Kidney glomerular epithelial cell (primary cell): ENCODE results near the gene TBL3.
A peak's percentile ranks its signal among the peaks of the same experiment; 100 is the strongest.

ENCODE experiments used
- DNase-seq: peaks from one replicate; lab custom pipeline; 2025; lab: John Stamatoyannopoulos, UW

The TBL3 gene

GRCh38 chr16:1982991-1983543 lies 11.2 kb downstream of the TBL3 start:
- DNase-seq: no peak

GRCh38 chr16:1983544-1984346 lies 11.9 kb downstream of the TBL3 start, which contains the start of gene GFER:
Gene GFER (plus strand): TSS chr16:1984193. CDS start chr16:1984219, 26 bp downstream.
- DNase-seq: peak; percentile 77

- no peak for DNase-seq
Observed at GRCh38 chr16:1984347-1985225, 12.7 kb downstream of the TBL3 start.

- no peak for DNase-seq
Observed at GRCh38 chr16:1985466-1986150, 13.8 kb downstream of the TBL3 start.

DNA sequence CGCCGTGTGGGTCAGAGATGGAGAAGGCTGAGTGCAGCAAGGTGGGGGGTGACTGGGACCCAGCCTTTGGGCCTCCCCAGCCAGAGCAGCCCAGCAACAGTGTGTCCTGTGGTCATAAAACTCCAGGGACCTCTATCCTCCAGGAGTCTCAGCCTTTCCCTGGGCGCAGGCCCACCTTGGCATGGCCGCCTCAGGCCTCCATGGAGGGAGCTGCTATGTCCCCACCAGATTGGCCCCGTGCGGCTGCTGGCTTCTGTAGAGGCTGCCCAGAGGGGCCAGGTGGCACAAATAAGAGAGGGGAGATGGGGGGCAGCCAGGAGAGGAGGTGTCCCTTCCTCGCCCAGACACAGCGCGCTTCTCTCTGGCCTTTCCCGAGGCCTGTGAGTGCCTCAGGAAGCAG lies 15.3 kb downstream of the TBL3 start:
- DNase-seq: no peak

- no peak for DNase-seq
Observed at GRCh38 chr16:1989209-1990100, 17.6 kb downstream of the TBL3 start, which contains the start of gene SYNGR3. Gene SYNGR3 (plus strand): TSS chr16:1989970. CDS start chr16:1990103, 133 bp downstream.

GRCh38 chr16:1990101-1990350 lies 18.2 kb downstream of the TBL3 start:
- DNase-seq: no peak

DNA sequence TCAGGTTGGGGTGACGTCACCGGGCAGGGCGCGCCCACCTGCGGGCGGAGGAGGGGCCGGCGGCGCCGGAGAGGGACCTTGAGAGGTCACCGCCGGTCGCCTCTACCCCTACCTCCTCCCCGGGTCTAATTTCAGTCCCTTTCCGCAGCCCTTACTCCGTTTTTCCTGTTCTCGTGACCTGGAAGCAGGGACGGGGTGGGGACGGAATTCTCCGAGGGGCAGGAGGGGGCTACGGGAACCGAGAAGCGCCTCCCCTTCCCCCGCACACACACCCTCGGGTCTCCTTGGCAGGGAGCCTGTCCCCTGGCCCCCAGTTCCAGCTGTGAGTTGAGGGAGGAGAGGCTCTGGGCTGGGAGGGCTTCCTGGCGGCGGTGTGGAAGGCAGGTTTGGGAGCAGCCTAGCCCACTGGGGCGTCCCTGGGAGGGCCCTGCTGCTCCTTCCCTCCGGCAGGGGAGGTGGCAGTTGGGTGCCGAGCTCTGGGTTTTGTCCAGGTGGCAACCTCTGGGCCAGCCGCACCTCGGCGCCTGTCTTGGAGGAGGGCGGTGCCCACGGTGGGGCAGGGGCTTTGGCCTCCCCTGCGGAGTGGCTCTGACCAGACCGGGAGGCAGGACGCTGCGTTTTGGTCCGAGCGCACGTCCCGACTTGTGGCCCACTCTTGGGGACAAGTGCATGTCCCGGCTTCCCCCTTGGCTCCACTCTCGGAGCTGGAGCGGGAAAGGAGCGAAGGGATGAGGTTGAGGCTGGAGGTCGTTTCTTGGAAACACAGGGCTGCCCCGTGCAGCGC lies 18.7 kb downstream of the TBL3 start:
- no peak for DNase-seq

DNA sequence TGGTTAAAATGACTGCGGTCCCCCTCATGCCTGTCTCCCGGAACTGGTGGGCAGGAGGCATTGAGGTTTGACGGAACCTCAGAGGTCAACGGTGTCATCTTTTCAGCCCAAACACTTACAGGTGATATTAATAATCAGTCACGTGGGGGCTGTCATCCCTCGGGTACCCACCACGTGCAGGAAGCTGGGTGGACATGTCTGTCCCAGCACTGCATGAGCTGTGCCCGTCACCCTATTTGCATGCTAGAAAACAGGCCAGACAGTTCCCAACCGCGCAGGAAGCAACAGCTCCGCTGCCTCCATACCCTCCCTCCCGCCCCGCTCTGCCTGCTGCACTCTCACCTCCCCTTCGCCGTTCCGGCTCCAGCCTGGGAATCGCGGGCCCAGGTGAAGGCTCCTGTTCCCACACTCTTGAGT lies 19.3 kb downstream of the TBL3 start:
- DNase-seq: no peak

DNA sequence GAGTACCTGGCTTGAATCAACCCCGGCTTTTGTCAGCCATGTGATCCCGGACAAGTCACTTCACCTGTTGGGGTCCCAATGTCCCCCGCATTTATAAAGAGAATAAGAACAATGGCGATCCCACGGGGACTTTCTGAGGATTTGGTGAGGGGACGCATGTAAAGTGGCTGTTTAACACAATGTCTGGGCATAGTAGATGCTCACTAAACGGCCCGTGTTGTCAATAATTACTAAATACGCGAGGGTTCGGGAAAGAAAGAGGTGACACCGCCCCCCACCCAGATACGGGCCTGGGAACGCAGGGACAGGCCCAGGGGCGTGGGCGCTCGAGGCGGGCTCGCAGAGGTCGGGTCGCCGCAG lies 19.7 kb downstream of the TBL3 start:
- no peak for DNase-seq

DNA sequence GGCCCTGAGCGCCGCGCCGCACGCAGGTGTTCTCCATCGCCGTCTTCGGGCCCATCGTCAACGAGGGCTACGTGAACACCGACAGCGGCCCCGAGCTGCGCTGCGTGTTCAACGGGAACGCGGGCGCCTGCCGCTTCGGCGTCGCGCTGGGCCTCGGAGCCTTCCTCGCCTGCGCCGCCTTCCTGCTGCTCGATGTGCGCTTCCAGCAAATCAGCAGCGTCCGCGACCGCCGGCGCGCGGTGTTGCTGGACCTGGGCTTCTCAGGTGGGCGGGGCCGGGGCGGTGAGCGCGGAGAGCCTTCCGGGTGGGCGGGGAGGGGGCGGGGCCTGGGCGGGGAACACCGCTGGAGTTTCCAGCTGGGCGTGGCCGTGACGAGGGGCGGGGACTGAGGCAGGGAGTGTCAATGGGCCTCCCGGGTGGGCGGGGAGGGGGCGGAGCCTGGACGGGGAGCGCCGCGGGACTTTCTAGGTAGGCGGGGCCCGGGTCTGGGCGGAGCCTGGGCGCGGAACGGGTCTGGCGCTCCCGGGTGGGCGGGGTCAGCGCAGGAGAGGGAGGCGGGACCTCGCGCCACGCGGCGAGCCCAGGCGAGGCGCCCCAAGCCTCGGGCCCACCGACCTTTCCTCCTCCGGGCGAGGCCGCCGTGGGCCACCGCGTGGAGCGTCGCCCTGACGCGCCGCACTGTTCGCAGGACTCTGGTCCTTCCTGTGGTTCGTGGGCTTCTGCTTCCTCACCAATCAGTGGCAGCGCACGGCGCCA lies 20.3 kb downstream of the TBL3 start:
- peak; percentile 75 for DNase-seq

DNA sequence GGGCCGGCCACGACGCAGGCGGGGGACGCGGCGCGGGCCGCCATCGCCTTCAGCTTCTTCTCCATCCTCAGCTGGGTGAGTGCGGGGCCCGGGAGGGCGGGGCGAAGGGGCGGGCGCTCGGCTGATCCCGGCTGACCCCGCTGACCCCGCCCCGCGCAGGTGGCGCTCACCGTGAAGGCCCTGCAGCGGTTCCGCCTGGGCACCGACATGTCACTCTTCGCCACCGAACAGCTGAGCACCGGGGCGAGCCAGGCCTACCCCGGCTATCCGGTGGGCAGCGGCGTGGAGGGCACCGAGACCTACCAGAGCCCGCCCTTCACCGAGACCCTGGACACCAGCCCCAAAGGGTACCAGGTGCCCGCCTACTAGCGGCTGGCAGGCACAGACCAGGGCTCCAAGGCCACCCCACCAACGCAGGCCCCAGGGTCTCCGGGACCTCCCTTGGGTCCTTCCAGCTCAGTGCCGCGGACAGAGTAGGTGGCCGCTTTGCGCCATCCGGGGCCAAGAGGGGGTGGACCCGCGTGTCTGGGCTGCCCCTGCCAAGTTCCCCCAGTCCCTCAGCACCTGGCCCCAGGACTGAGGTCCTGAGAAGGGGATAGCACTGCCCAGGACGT lies 21.0 kb downstream of the TBL3 start:
- no peak for DNase-seq

GRCh38 chr16:1993731-1994131 lies 21.9 kb downstream of the TBL3 start:
- peak; percentile 58 for DNase-seq

DNA sequence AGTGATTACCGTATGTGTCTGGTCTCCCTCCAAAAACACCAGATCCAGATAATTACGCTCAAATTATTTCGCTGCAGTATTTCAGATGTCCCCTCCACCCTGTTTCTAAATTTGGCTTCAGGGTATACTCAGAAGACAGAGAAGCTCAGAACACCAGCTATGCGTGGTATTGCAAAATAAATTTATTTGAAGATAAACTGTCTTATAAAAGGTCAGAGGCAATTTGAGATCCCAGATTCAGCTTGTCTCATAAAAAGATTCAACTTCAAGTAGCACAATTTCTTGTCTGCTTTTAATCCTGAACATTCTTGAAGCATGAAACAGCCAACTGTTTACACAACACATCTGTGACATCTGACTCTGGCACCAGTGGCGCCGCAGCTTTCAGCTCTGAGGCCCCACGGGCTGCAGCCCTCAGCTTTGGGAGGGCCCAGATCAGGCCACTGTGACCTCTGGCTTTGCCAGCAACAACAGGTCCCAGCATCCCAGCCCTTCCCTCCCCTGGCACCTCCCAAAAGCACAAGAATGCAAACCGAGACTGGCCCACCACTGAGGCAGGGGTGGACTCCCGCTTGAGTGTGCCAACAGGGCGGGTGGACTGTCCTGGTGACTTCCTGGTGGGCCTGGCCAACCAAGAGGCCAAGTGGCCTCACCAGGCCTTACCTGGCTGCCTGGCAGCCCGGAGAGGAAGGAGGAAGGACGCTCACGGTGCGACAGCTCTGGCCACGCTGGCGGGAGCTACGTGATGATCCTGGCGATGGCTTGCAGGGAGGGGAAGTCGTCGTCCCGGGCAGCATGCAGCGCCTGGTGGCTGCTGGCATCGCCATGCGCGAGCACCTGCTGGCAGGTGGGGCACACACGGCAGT lies 25.9 kb downstream of the TBL3 start:
- no peak for DNase-seq

DNA sequence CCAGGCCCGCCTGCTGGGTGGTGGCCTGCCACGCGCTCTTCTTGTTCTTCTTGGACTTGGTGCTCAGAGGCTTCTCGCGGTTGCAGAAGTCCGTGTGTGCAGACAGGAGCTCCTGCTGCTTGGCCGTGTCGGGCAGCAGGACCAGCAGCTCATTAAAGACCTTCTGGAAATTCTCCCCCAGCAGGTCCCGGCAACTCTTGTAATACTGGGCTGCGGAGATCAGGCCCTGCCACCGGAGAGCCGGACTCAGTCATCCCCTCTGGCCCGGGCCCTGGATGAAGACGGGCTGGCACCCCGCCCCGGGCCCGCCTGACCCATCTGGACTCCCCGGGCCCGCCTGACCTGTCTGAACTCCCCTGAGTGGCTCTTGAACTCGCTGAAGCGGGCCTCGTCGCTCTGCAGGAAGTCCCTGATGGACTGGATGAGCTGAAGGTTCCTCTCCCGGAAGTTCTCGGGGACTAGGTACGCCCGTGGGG lies 26.5 kb downstream of the TBL3 start:
- no peak for DNase-seq

DNA sequence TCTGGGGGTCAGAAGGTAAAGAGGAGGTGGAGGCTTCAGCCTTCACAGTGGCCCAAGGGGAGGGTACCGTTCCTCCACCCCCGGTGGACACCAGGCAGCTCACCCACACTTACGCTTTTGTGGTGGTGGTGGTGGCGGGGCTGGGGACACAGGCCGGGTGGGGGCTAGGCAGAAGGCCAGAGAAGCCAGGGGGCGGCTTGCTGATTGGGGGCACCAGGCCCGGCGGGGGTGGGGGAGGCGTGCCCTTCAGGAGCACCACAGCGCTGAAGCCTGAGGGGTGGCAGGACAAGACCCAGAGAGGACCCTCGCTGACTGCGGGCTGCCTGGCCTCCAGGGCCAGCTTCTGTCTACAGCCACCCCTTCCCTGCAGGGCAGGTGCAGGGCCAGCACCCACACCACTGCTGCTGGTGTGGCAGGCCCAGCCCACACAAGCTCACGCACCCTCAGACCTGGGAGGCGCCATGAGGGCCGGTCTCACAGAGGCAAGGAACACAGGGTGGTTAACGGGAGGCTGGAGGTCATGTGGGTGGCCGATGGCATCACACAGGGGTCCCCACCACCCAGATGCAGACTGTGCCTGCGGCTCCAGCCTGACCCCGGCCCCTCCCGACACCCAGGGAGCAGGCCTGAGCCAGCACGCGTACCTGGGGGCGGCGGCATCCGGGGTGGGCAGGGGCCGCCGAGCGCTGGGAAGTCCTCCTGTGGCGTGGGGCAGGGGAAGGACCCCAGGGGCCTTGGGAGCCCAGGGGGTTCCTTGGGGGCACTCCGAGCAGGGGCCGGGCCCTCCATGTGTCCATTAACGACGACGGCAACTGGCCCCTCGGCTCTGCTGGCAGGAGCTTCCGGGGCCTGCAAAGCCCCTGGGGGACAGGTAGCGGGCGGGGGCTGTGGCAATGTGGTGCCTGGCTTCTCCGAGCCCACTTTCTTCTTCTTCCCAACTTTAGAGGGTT lies 27.3 kb downstream of the TBL3 start:
- no peak for DNase-seq

GRCh38 chr16:1999866-2000514 lies 28.1 kb downstream of the TBL3 start:
- no peak for DNase-seq
